Measurements from ENCODE around the gene SPRYD3. TPM values are rescaled to one million over a fixed set of nuclear protein-coding genes. Genes with fewer than 3 reads are reported as not detected.

The SPRYD3 gene
- total RNA-seq, 1 experiment from 2014 or later = 8.2 TPM

DNA sequence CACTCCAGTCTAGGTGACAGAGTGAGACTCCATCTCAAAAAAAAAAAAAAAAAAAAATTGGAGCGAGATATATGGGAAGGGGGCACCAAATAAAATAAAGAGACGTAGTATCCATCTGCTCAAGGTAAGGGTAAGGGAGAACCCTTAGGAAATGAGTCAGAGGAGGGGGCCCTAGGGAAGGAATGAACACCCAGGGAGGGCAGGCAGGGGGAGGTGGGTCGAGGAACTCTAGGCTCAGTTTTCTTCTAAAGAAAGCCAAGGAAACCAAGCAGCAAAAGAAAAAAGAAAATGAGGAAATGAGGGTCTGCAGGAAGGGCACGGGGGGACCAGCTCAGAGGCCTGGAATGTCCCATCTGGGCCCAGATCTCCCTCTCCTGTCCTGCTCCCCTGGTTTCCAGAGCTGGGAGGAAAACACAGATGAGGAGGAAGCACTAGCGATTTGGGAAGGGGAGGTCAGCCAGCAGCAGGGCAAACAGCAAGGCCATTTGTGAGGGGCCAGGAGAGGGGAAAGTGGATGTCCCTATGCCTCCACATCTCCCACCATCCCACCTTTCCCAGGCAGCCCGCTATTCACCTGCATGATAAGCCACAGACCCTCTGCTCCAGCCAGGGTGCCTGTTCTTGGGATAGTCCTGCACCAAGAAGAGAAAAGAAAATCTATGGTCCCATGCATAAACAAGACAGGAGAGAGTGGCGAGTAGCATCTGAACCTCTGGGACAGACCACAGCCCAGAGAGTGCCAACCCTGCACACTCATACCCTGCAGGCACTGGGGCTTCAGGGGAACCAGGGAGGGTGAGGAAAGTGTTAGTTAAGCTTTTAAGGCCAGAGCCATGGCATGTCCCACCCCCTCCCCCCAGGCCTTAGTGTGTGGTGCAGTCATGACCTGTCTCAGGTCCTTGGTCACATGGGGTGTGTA is 11.9 kb downstream of the SPRYD3 start:
- peaks cover 7% of the 10 kb centered on the region for H3K4me1 ChIP-seq

DNA sequence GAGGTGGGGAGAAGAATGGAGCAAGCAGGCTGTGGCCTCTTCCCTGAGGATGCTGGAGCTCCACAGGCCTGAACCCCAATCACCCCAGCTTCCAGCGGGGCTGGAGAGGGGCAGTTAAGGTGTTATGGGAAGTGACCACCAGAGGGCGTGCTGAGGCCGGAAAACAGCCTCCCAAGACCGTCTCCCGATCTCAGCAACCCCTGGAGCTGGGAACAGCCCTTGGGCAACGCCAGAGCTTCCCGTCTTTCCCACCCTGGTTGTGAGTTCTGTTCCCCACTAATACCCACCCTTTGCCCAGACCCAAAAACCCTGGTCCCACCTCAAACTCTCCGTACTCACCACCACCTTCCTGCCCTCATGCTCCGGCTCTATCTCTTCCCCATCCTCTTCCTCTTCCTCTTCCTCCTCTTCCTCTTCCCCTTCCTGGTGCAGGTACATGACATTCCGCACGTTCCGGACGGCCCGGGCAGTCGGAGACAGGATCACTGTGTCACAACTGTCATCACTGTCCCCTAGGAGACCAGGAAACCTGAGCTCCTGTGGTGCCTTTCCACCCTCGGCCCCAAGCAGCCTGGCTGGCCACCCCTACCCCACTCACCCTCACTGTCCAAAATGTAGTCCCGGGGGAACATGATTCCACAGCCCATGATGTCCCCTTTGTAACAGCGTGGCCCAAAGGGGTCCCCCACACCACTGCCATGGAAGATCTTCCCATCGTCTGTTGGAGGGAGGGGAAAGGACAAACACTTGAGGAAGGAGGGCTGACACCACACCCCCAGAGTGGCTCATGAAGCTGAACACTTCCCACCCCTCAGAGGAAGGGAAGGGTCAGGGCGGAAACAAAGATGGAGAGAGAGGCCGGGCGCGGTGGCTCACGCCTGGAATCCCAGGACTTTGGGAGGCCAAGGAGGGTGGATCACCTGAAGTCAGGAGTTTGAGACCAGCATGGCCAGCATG is 12.9 kb downstream of the SPRYD3 start:
- TF ChIP-seq CTCF (IDR thresholded peaks at IDR 0.05; ENCODE audit: insufficient read depth in 1 of 2, low read depth in 1 of 2, low read length in 1 of 2, severe bottlenecking in 1 of 2, unreplicated experiment in 1 of 2) = peak; percentile 76 to 86
- Mint-ChIP-seq H3K36me3 (ENCODE audit: insufficient read depth, unreplicated experiment) (no peaks in the 10 kb centered on the region), H3K9me3 (ENCODE audit: unreplicated experiment) (no peaks in the 10 kb centered on the region), H3K4me3 (ENCODE audit: unreplicated experiment) (peak overlapping the region; percentile 31), H3K27me3 (ENCODE audit: insufficient read depth, unreplicated experiment) (no peaks in the 10 kb centered on the region), H3K27ac (ENCODE audit: unreplicated experiment) (peak overlapping the region; percentile 14), H3K4me1 (ENCODE audit: low read depth, unreplicated experiment) (peaks cover 6% of the 10 kb centered on the region)
- peak; percentile 79 to 83 for DNase-seq
- ChIA-PET POLR2A (interaction anchor here (1.0 to 1.3 kb wide), 2 partner anchors 13 to 36 kb away, joined by 4 to 18 read pairs; partner anchors contain the start of genes SOAT2 and SPRYD3), CTCF (interaction anchor here (0.6 to 3.2 kb wide), 34 partner anchors 9 to 1094 kb away, joined by 3 to 95 read pairs (median 4); partner anchors contain the start of genes AAAS, CSAD, EIF4B and ESPL1)
- intact Hi-C loops (cut with micrococcal nuclease; ENCODE audit: unreplicated experiment) = loop anchor here (1.0 kb wide), 3 partner anchors 33 to 221 kb away; no protein-coding TSS in a partner anchor
- Histone ChIP-seq H3K4me1 (peaks cover 7% of the 10 kb centered on the region), H3K36me3 (ENCODE audit: control insufficient read depth, insufficient read depth, low read length) (peaks cover 3% of the 10 kb centered on the region; the same call in 1 of the 2 replicates), H3K27me3 (replicated peaks; ENCODE audit: control insufficient read depth, insufficient read depth, low read length) (no peaks in the 10 kb centered on the region), H3K9me3 (no peaks in the 10 kb centered on the region), H3K4me3 (ENCODE audit: low read depth, low read length) (no peak overlapping the region)
- BruUV-seq (replicated peaks) = no TSS peak

More for the DNA sequence above, 11.9 kb downstream of the SPRYD3 start:
- Histone ChIP-seq H3K4me3 (ENCODE audit: low read depth, low read length) (no peak overlapping the region), H3K36me3 (ENCODE audit: control insufficient read depth, insufficient read depth, low read length) (peaks cover 3% of the 10 kb centered on the region; the same call in 1 of the 2 replicates), H3K27me3 (replicated peaks; ENCODE audit: control insufficient read depth, insufficient read depth, low read length) (no peaks in the 10 kb centered on the region), H3K9me3 (no peaks in the 10 kb centered on the region)
- H3K4me1 Mint-ChIP-seq (ENCODE audit: low read depth, unreplicated experiment) = peaks cover 12% of the 10 kb centered on the region
- peak in 1 of 2 experiments; percentile 3 for DNase-seq
- peak overlapping the region; percentile 14 for H3K27ac Mint-ChIP-seq (ENCODE audit: unreplicated experiment)
- no peaks in the 10 kb centered on the region for H3K27me3 Mint-ChIP-seq (ENCODE audit: insufficient read depth, unreplicated experiment)
- TF ChIP-seq CTCF (IDR thresholded peaks at IDR 0.05; ENCODE audit: insufficient read depth in 1 of 2, low read depth in 1 of 2, low read length in 1 of 2, severe bottlenecking in 1 of 2, unreplicated experiment in 1 of 2) = no peak
- no peak overlapping the region for H3K4me3 Mint-ChIP-seq (ENCODE audit: unreplicated experiment)
- H3K9me3 Mint-ChIP-seq (ENCODE audit: unreplicated experiment) = no peaks in the 10 kb centered on the region
- CTCF ChIA-PET = interaction anchor here (2.0 to 3.2 kb wide), 4 partner anchors 12 to 33 kb away, joined by 8 to 95 read pairs (median 40); partner anchors contain the start of genes IGFBP6, SOAT2 and SPRYD3
- intact Hi-C loops (cut with micrococcal nuclease; ENCODE audit: unreplicated experiment) = no loop called here
- POLR2A ChIA-PET = no interaction called here
- no peaks in the 10 kb centered on the region for H3K36me3 Mint-ChIP-seq (ENCODE audit: insufficient read depth, unreplicated experiment)
- no TSS peak for BruUV-seq (replicated peaks)

Data from Caco-2 (cell line).